Suprapubic skin (tissue), 4 donors: ENCODE results near the gene DIAPH3.

ENCODE experiments used
- EP300 ChIP-seq: sonication (generic); formaldehyde crosslinking; IDR thresholded peaks from one replicate; pipeline ENCODE4 v1.6.1; 2017; ENCODE audit warnings: antibody characterized with exemption
- POLR2A ChIP-seq, 2 donors: fragments of 450-650 bp; IDR thresholded peaks; one replicate each; pipeline ENCODE4 v1.6.1; 2017; ENCODE audit warnings: antibody characterized with exemption in 2 of 2, mild to moderate bottlenecking in 2 of 2, moderate library complexity in 2 of 2
- POLR2AphosphoS5 ChIP-seq, 3 donors: sonication (generic); formaldehyde crosslinking; IDR thresholded peaks; one replicate each; pipeline ENCODE4 v1.6.1; 2017; ENCODE audit warnings: antibody characterized with exemption in 3 of 3
- TF ChIP-seq, protein P1 (sequence below), 2 donors: fragments of 200-600 bp in 1 of 2; fragments of 450-650 bp in 1 of 2; sonication (generic) in 1 of 2; IDR thresholded peaks; one replicate each; pipeline ENCODE4 v1.5.1; 2016 to 2019; ENCODE audit warnings: antibody characterized with exemption in 2 of 2, mild to moderate bottlenecking in 1 of 2, moderate library complexity in 1 of 2

GRCh38 chr13:60118696-60119400, 44.9 kb downstream of the DIAPH3 start:
- TF ChIP-seq, protein P1, sequence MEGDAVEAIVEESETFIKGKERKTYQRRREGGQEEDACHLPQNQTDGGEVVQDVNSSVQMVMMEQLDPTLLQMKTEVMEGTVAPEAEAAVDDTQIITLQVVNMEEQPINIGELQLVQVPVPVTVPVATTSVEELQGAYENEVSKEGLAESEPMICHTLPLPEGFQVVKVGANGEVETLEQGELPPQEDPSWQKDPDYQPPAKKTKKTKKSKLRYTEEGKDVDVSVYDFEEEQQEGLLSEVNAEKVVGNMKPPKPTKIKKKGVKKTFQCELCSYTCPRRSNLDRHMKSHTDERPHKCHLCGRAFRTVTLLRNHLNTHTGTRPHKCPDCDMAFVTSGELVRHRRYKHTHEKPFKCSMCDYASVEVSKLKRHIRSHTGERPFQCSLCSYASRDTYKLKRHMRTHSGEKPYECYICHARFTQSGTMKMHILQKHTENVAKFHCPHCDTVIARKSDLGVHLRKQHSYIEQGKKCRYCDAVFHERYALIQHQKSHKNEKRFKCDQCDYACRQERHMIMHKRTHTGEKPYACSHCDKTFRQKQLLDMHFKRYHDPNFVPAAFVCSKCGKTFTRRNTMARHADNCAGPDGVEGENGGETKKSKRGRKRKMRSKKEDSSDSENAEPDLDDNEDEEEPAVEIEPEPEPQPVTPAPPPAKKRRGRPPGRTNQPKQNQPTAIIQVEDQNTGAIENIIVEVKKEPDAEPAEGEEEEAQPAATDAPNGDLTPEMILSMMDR (IDR thresholded peaks at IDR 0.05): no peak
- TF ChIP-seq POLR2AphosphoS5 (IDR thresholded peaks at IDR 0.05) (no peak), POLR2A (IDR thresholded peaks at IDR 0.05) (no peak), EP300 (no peak)
